NB4 (cell line): ENCODE measurements around the gene SLC9A3.

Source experiments
- CTCF ChIP-seq: IDR thresholded peaks from one replicate; pipeline ENCODE4 v1.5.1; 2012; ENCODE audit warnings: low read depth, low read length
- MYC ChIP-seq: IDR thresholded peaks from 2 replicates; pipeline ENCODE4 v1.6.1; 2011; ENCODE audit warnings: low read depth, low read length
- TF ChIP-seq, protein P1 (sequence below): IDR thresholded peaks from 2 replicates; pipeline ENCODE4 v1.6.1; 2011; ENCODE audit warnings: low read depth, low read length

GRCh38 chr5:451587-452458 lies 72.4 kb downstream of the SLC9A3 start:
- TF ChIP-seq, protein P1, sequence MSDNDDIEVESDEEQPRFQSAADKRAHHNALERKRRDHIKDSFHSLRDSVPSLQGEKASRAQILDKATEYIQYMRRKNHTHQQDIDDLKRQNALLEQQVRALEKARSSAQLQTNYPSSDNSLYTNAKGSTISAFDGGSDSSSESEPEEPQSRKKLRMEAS, result no peak
- TF ChIP-seq CTCF, result no peak
- TF ChIP-seq MYC, result no peak
